Endothelial cell (in vitro differentiated cells): ENCODE results near the gene TMEM187. TPM values are rescaled to one million over a fixed set of nuclear protein-coding genes. Genes with fewer than 3 reads are reported as not detected.

ENCODE experiments used
- DNase-seq: peaks from one replicate; pipeline ENCODE4 v3.0.0; 2021; ENCODE audit warnings: low spot score
- H3K27ac Mint-ChIP-seq: one replicate; pipeline ENCODE4 v1.8.0; 2021; ENCODE audit warnings: mixed read lengths, inconsistent platforms; ENCODE audit not compliant: unreplicated experiment
- H3K27me3 Mint-ChIP-seq: one replicate; pipeline ENCODE4 v1.8.0; 2021; ENCODE audit warnings: mild to moderate bottlenecking, moderate library complexity, mixed read lengths, inconsistent platforms; ENCODE audit not compliant: unreplicated experiment
- H3K36me3 Mint-ChIP-seq: one replicate; pipeline ENCODE4 v1.8.0; 2021; ENCODE audit warnings: mild to moderate bottlenecking, low read depth, mixed read lengths, inconsistent platforms; ENCODE audit not compliant: unreplicated experiment
- H3K4me1 Mint-ChIP-seq: one replicate; pipeline ENCODE4 v1.8.0; 2021; ENCODE audit warnings: mild to moderate bottlenecking, mixed read lengths, inconsistent platforms; ENCODE audit not compliant: unreplicated experiment
- H3K4me3 Mint-ChIP-seq: one replicate; pipeline ENCODE4 v1.8.0; 2021; ENCODE audit warnings: mild to moderate bottlenecking, mixed read lengths, inconsistent platforms; ENCODE audit not compliant: unreplicated experiment
- H3K9me3 Mint-ChIP-seq: one replicate; pipeline ENCODE4 v1.8.0; 2021; ENCODE audit warnings: mixed read lengths, inconsistent platforms; ENCODE audit not compliant: unreplicated experiment
- total RNA-seq: library from RNA; stranded (reverse); fragmentation: NEBNext Ultra II Directional; extraction: Animal tissue kit (Norgen Biotek cat#: 25700); gene quantifications from one replicate; pipeline ENCODE4 v1.2.1, GENCODE V29; 2021; ENCODE audit not compliant: unreplicated experiment
- TF ChIP-seq, protein P1 (sequence below): fragments of 200-600 bp; sonication (generic); IDR thresholded peaks from one replicate; pipeline ENCODE4 v1.5.0; 2021; ENCODE audit warnings: antibody characterized with exemption; ENCODE audit not compliant: unreplicated experiment

TMEM187 gene
- total RNA-seq, 1 donor from 2014 or later = 12.0 TPM

DNA sequence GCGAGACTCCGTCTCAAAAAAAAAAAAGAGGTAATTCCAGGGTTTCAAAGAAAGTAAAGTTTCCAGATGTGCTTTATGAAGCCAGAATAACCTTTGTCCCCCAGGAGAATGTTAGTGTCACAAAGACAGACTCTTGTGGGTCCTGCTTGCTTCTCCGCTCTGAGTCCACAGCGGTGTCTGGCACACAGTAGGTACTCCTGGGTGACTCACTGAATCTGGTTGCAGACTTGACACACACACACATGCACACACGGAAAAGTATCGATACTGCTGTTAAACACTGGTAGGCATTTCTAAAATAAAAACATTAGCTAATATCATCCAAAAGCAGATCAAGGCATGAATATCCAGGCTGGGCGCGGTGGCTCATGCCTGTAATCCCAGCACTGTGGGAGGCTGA is 22.9 kb downstream of the TMEM187 start:
- peaks cover 6% of the 10 kb centered on the region for H3K27me3 Mint-ChIP-seq
- TF ChIP-seq, protein P1, sequence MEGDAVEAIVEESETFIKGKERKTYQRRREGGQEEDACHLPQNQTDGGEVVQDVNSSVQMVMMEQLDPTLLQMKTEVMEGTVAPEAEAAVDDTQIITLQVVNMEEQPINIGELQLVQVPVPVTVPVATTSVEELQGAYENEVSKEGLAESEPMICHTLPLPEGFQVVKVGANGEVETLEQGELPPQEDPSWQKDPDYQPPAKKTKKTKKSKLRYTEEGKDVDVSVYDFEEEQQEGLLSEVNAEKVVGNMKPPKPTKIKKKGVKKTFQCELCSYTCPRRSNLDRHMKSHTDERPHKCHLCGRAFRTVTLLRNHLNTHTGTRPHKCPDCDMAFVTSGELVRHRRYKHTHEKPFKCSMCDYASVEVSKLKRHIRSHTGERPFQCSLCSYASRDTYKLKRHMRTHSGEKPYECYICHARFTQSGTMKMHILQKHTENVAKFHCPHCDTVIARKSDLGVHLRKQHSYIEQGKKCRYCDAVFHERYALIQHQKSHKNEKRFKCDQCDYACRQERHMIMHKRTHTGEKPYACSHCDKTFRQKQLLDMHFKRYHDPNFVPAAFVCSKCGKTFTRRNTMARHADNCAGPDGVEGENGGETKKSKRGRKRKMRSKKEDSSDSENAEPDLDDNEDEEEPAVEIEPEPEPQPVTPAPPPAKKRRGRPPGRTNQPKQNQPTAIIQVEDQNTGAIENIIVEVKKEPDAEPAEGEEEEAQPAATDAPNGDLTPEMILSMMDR = no peak
- no peak overlapping the region for H3K4me3 Mint-ChIP-seq
- no peak overlapping the region for H3K27ac Mint-ChIP-seq
- H3K4me1 Mint-ChIP-seq = peaks cover 4% of the 10 kb centered on the region
- no peaks in the 10 kb centered on the region for H3K9me3 Mint-ChIP-seq
- no peak for DNase-seq
- H3K36me3 Mint-ChIP-seq = no peaks in the 10 kb centered on the region

DNA sequence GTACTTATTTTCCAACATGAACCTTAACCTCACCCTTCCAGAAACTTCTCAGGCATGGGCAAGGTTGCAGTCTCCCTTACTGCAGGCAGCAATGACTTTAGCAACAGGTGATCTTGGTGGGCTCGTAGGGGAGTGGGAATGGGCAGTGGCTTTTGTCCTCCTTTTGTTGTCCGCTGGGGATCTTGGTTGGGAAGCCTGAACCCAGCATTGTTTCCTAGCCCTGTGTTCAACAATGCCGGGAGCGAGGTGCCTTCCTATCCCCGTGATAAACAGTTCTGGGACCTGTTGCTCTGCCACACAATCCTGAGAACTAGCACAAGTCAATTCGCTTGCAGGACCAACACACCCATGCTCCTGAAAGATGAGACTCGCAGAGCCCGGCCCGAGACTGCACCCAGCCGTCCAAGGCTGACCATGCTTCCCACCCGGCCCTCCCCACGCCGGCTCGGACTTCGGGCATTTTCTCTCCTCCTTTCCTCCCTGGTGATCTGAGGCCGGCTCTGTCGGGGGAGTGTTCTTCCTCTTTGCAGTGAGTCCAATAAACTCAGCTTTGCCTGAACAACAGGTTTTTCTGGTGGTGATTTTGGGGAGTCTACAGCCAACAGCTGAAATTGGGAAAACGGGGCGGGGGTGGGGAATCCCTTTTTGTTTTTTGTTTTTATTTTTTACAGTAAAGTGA is 26.9 kb downstream of the TMEM187 start:
- TF ChIP-seq, protein P1 = no peak
- H3K4me3 Mint-ChIP-seq = no peak overlapping the region

DNA sequence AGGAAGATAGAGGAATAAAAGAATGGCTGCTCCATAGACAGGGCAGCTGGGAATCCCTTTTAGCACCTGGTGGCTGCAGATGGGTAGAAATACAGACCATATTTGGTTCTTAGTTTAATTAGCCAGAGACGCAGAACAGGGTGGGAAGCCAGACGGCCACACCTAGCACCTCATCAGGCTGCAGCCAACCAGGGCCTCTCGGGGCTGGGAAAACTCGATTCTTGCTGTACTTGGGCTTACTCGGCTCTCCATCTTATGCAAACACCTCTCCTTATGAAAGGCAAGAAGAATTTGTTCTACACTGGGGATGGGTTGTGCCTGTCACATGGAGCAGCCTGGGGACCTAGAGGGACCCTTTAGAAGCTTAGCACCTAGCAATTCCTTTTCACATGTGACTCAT is 27.5 kb downstream of the TMEM187 start:
- no peak for DNase-seq
- Mint-ChIP-seq H3K36me3 (no peaks in the 10 kb centered on the region), H3K27ac (no peak overlapping the region), H3K27me3 (peaks cover 4% of the 10 kb centered on the region), H3K4me1 (peaks cover 7% of the 10 kb centered on the region), H3K4me3 (no peak overlapping the region), H3K9me3 (no peaks in the 10 kb centered on the region)
- TF ChIP-seq, protein P1 = no peak

More for the DNA sequence above, 26.9 kb downstream of the TMEM187 start:
- H3K27ac Mint-ChIP-seq = no peak overlapping the region
- no peaks in the 10 kb centered on the region for H3K36me3 Mint-ChIP-seq
- no peak for DNase-seq
- peaks cover 7% of the 10 kb centered on the region for H3K4me1 Mint-ChIP-seq
- H3K27me3 Mint-ChIP-seq = peaks cover 4% of the 10 kb centered on the region
- no peaks in the 10 kb centered on the region for H3K9me3 Mint-ChIP-seq

- no peak overlapping the region for H3K4me3 Mint-ChIP-seq
- no peaks in the 10 kb centered on the region for H3K9me3 Mint-ChIP-seq
- H3K27ac Mint-ChIP-seq = no peak overlapping the region
- peaks cover 7% of the 10 kb centered on the region for H3K4me1 Mint-ChIP-seq
- DNase-seq = no peak
- H3K36me3 Mint-ChIP-seq = peaks cover 6% of the 10 kb centered on the region
- TF ChIP-seq, protein P1 = no peak
- peaks cover 2% of the 10 kb centered on the region for H3K27me3 Mint-ChIP-seq
Measured at GRCh38 chrX:154002215-154002719, 29.7 kb downstream of the TMEM187 start.

GRCh38 chrX:154004315-154004714 is 31.8 kb downstream of the TMEM187 start:
- no peak for DNase-seq
- Mint-ChIP-seq H3K4me3 (no peak overlapping the region), H3K27me3 (peaks cover 2% of the 10 kb centered on the region), H3K9me3 (no peaks in the 10 kb centered on the region), H3K27ac (no peak overlapping the region), H3K36me3 (peaks cover 9% of the 10 kb centered on the region), H3K4me1 (peaks cover 4% of the 10 kb centered on the region)
- TF ChIP-seq, protein P1 = no peak
